Breast epithelium (tissue), 4 donors: ENCODE data around the gene ADCY2. TPM values are rescaled to one million over a fixed set of nuclear protein-coding genes. Genes with fewer than 3 reads are reported as not detected.

Experiments
- DNase-seq, 2 donors: peaks; one replicate each; pipeline ENCODE4 v3.0.0-alpha.2; 2019; ENCODE audit warnings: low spot score in 2 of 2
- H3K27ac ChIP-seq, 2 donors: fragments of 200-600 bp; sonication (generic) in 1 of 2; one replicate each; pipeline ENCODE4 v1.5.1; 2016 to 2019; ENCODE audit warnings: mild to moderate bottlenecking in 1 of 2
- H3K27me3 ChIP-seq, 2 donors: fragments of 200-600 bp; sonication (generic) in 1 of 2; one replicate each; pipeline versions ENCODE4 v1.5.1 to v1.6.0; 2017 to 2019; ENCODE audit warnings: control low read depth in 1 of 2, mild to moderate bottlenecking in 1 of 2
- H3K36me3 ChIP-seq: fragments of 200-600 bp; one replicate; pipeline ENCODE4 v1.5.1; 2019
- H3K4me1 ChIP-seq, 2 donors: fragments of 200-600 bp; sonication (generic); one replicate each; pipeline ENCODE4 v1.5.1; 2016 to 2019; ENCODE audit warnings: control low read depth in 1 of 2
- H3K4me3 ChIP-seq, 3 donors: fragments of 200-600 bp; sonication (generic); 1 replicate in 2 of 3; 2 replicates in 1 of 3; pipeline ENCODE4 v1.5.1; 2016 to 2019; ENCODE audit warnings: mild to moderate bottlenecking in 3 of 3, moderate library complexity in 2 of 3
- H3K9me3 ChIP-seq, 2 donors: fragments of 200-600 bp; sonication (generic) in 1 of 2; one replicate each; pipeline ENCODE4 v1.5.1; 2016 to 2019; ENCODE audit warnings: control low read depth in 1 of 2
- CTCF ChIP-seq, 3 donors: fragments of 450-650 bp; IDR thresholded peaks; one replicate each; pipeline ENCODE4 v1.5.1; 2016 to 2017; ENCODE audit warnings: antibody characterized with exemption in 3 of 3, mild to moderate bottlenecking in 3 of 3, moderate library complexity in 3 of 3
- POLR2A ChIP-seq: fragments of 450-650 bp; IDR thresholded peaks from one replicate; pipeline ENCODE4 v1.6.1; 2016; ENCODE audit warnings: antibody characterized with exemption, mild to moderate bottlenecking, moderate library complexity
- POLR2AphosphoS5 ChIP-seq, 3 donors: sonication (generic); formaldehyde crosslinking; IDR thresholded peaks; one replicate each; pipeline ENCODE4 v1.6.1; 2017; ENCODE audit warnings: antibody characterized with exemption in 3 of 3
- intact Hi-C: fragments of 100-400 bp; cut with DNase I; formaldehyde crosslinking; loops from one replicate; pipeline ENCODE4 v1.15.1; 2023; ENCODE audit warnings: low total_unique reads
- total RNA-seq, 3 donors: library from RNA; depleted of rRNA; stranded (reverse); fragments of >200 nt; gene quantifications; one replicate each; pipeline ENCODE4 v1.1.0, GENCODE V29; 2016

Gene ADCY2
- total RNA-seq, 3 donors from 2014 or later: 3.8 to 30.1 (median 4.9) TPM

GRCh38 chr5:7503564-7503963, 107.6 kb downstream of the ADCY2 start:
- H3K36me3 ChIP-seq: no peaks in the 10 kb centered on the region
- intact Hi-C loops: no loop called here
- no peak overlapping the region for H3K4me3 ChIP-seq
- no peaks in the 10 kb centered on the region for H3K27me3 ChIP-seq
- DNase-seq: no peak
- H3K9me3 ChIP-seq: no peaks in the 10 kb centered on the region
- H3K27ac ChIP-seq: no peak overlapping the region
- no peak for TF ChIP-seq CTCF (IDR thresholded peaks at IDR 0.05)
- no peak for TF ChIP-seq POLR2AphosphoS5 (IDR thresholded peaks at IDR 0.05)
- no peak for TF ChIP-seq POLR2A
- no peaks in the 10 kb centered on the region for H3K4me1 ChIP-seq

DNA sequence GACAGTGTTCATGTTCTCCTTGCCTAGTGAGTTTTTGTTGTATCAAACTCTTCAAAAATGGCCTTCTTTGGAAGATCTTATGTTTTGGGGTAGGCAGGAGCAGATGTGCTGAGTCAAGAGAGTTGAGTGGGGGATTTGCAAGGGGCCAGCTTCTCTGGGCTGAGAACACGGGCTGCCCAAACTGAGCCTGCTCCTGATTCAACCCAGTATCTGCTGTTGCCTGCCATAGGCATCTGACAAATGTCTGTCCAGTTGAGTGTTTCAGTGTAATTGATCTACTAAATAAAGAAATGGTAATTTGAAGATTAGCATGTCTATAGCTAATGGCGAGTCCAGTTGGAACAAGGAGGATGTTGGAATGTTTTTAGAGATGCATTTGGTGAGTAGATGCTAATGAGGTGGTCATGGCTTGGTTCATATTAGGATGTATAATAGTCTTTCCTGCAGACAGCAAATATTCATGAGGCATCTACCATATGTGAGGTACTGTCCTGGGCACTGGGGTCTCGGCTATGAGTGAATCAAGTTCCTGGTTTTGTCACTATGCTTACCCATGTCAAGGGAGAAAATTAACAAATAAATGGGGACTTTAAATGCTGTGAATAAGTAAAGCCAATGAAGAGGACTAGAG, 119.5 kb downstream of the ADCY2 start:
- no peak for TF ChIP-seq CTCF (IDR thresholded peaks at IDR 0.05)
- TF ChIP-seq POLR2A: no peak
- TF ChIP-seq POLR2AphosphoS5 (IDR thresholded peaks at IDR 0.05): no peak
- H3K27me3 ChIP-seq: no peaks in the 10 kb centered on the region
- H3K9me3 ChIP-seq: no peaks in the 10 kb centered on the region
- H3K27ac ChIP-seq: no peak overlapping the region
- intact Hi-C loops: no loop called here
- H3K36me3 ChIP-seq: no peaks in the 10 kb centered on the region
- DNase-seq: no peak
- no peak overlapping the region for H3K4me3 ChIP-seq
- H3K4me1 ChIP-seq: no peaks in the 10 kb centered on the region

- intact Hi-C loops: no loop called here
- Histone ChIP-seq H3K36me3 (no peaks in the 10 kb centered on the region), H3K4me1 (no peaks in the 10 kb centered on the region), H3K9me3 (no peaks in the 10 kb centered on the region), H3K4me3 (no peak overlapping the region), H3K27me3 (no peaks in the 10 kb centered on the region), H3K27ac (no peak overlapping the region)
- TF ChIP-seq CTCF (IDR thresholded peaks at IDR 0.05) (no peak), POLR2A (no peak)
- DNase-seq: no peak
Observed at GRCh38 chr5:7516253-7516652, 120.3 kb downstream of the ADCY2 start.

- TF ChIP-seq POLR2AphosphoS5 (IDR thresholded peaks at IDR 0.05) (no peak), POLR2A (no peak), CTCF (IDR thresholded peaks at IDR 0.05) (no peak)
- Histone ChIP-seq H3K4me1 (no peaks in the 10 kb centered on the region), H3K4me3 (no peak overlapping the region), H3K27me3 (no peaks in the 10 kb centered on the region), H3K9me3 (no peaks in the 10 kb centered on the region), H3K27ac (no peak overlapping the region), H3K36me3 (no peaks in the 10 kb centered on the region)
- no peak for DNase-seq
- intact Hi-C loops: no loop called here
Observed at GRCh38 chr5:7517006-7517405, 121.1 kb downstream of the ADCY2 start.

- no peak overlapping the region for H3K4me3 ChIP-seq
- no peak for DNase-seq
- no peaks in the 10 kb centered on the region for H3K9me3 ChIP-seq
- TF ChIP-seq POLR2A (no peak), POLR2AphosphoS5 (IDR thresholded peaks at IDR 0.05) (no peak), CTCF (IDR thresholded peaks at IDR 0.05) (no peak)
- no peaks in the 10 kb centered on the region for H3K4me1 ChIP-seq
- intact Hi-C loops: no loop called here
- H3K27ac ChIP-seq: no peak overlapping the region
- H3K27me3 ChIP-seq: no peaks in the 10 kb centered on the region
- H3K36me3 ChIP-seq: no peaks in the 10 kb centered on the region
Observed at GRCh38 chr5:7518947-7519560, 123.1 kb downstream of the ADCY2 start.
